Skeletal muscle satellite cell (primary cell): ENCODE results near the gene SIK3.
A peak's percentile ranks its signal among the peaks of the same experiment; 100 is the strongest.

Experiments used
- H3K27me3 ChIP-seq: 2 replicates; pipeline ENCODE4 v1.7.0; 2013; ENCODE audit warnings: low read length; ENCODE audit not compliant: control insufficient read depth, insufficient read depth
- H3K36me3 ChIP-seq: 2 replicates; pipeline ENCODE4 v1.7.0; 2013; ENCODE audit warnings: mild to moderate bottlenecking, control low read depth, low read length; ENCODE audit not compliant: insufficient read depth
- H3K4me1 ChIP-seq: 2 replicates; pipeline ENCODE4 v1.7.0; 2013; ENCODE audit warnings: low read length; ENCODE audit not compliant: control insufficient read depth, insufficient read depth
- H3K4me2 ChIP-seq: 2 replicates; pipeline ENCODE4 v1.7.0; 2013; ENCODE audit warnings: mild to moderate bottlenecking, low read length
- H3K4me3 ChIP-seq: 2 replicates; pipeline ENCODE4 v1.7.0; 2013; ENCODE audit warnings: low read length
- H3K9ac ChIP-seq: 2 replicates; pipeline ENCODE4 v1.7.0; 2013; ENCODE audit warnings: mild to moderate bottlenecking, low read depth, low read length, moderate library complexity
- H3K9me3 ChIP-seq: replicated peaks from 2 replicates; pipeline ENCODE4 v1.7.0; 2013; ENCODE audit warnings: mild to moderate bottlenecking, control low read depth, low read length

Gene SIK3

GRCh38 chr11:116951762-116952161, 146.5 kb downstream of the SIK3 start:
- peaks cover under 1% of the 10 kb centered on the region for H3K4me1 ChIP-seq
- H3K27me3 ChIP-seq = no peaks in the 10 kb centered on the region
- peaks cover 19% of the 10 kb centered on the region for H3K36me3 ChIP-seq
- H3K4me2 ChIP-seq = no peak overlapping the region
- no peak overlapping the region for H3K9ac ChIP-seq
- no peak overlapping the region for H3K4me3 ChIP-seq
- no peaks in the 10 kb centered on the region for H3K9me3 ChIP-seq

DNA sequence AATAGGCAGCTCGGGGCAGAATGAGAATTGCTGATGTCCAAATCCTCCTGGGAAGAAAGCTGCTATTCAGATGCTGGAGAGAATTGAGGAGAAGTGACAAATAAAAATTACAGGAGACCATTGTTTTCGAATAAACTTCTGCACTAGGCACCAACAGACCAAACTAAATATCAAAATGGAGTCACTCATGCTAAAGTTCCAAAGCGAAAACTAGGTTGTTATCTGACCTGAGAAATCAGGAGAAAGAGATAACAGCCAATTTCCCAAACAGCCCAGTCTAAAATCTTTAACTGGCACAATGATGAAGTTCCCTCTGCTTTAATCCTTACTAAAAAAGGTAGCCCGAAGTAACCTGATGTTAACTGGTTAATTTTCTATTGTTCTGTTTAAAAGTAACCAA, 148.0 kb downstream of the SIK3 start:
- no peak overlapping the region for H3K9ac ChIP-seq
- H3K4me1 ChIP-seq = peaks cover 11% of the 10 kb centered on the region
- H3K27me3 ChIP-seq = no peaks in the 10 kb centered on the region
- H3K4me2 ChIP-seq = no peak overlapping the region
- no peaks in the 10 kb centered on the region for H3K9me3 ChIP-seq
- H3K4me3 ChIP-seq = no peak overlapping the region
- peaks cover 13% of the 10 kb centered on the region for H3K36me3 ChIP-seq

DNA sequence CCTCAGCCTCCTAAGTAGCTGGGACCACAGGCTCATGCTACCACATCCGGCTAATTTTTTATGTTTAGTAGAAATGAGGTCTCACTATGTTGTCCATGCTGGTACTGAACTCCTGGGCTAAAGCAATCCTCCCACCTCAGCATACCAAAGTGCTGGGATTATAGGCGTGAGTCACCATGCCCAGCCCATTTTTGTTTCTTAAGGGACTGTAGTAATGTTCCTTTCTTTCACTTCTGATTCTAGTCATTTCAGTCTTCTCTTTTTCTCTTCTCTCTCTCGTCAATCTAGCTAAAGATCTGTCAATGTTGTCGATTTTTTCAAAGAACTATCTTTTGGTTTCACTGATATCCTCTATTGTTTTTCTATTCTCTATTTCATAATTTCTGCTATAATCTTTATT, 149.8 kb downstream of the SIK3 start:
- H3K9ac ChIP-seq = no peak overlapping the region
- H3K36me3 ChIP-seq = peaks cover 8% of the 10 kb centered on the region
- H3K27me3 ChIP-seq = no peaks in the 10 kb centered on the region
- H3K9me3 ChIP-seq = no peaks in the 10 kb centered on the region
- H3K4me1 ChIP-seq = peaks cover 11% of the 10 kb centered on the region
- H3K4me3 ChIP-seq = no peak overlapping the region
- no peak overlapping the region for H3K4me2 ChIP-seq

GRCh38 chr11:116946414-116946813, 151.8 kb downstream of the SIK3 start:
- H3K9me3 ChIP-seq = no peaks in the 10 kb centered on the region
- no peak overlapping the region for H3K9ac ChIP-seq
- peaks cover 11% of the 10 kb centered on the region for H3K4me1 ChIP-seq
- H3K4me2 ChIP-seq = peak overlapping the region; percentile 38
- no peak overlapping the region for H3K4me3 ChIP-seq
- H3K27me3 ChIP-seq = no peaks in the 10 kb centered on the region
- H3K36me3 ChIP-seq = peaks cover 7% of the 10 kb centered on the region

DNA sequence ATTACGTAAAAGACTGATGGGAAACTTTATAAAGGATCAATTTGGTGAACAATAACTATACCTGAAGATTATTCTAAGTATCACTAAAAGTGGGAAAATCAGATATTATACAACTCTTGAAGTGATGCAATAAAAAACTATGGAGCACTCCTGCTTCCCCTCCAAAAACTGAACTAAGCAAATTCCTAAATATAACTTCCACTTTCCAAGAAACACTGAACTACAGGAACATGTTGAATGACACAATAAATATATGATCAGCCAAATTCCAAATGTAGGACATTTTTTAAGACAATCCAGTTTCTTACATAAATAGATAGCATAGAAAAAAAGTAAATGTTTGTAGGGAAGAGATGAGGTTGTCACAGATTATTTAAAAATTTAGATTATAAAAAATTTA, 158.7 kb downstream of the SIK3 start:
- Histone ChIP-seq H3K36me3 (no peaks in the 10 kb centered on the region), H3K9ac (no peak overlapping the region), H3K4me2 (no peak overlapping the region), H3K27me3 (no peaks in the 10 kb centered on the region), H3K4me1 (no peaks in the 10 kb centered on the region), H3K9me3 (no peaks in the 10 kb centered on the region), H3K4me3 (no peak overlapping the region)

GRCh38 chr11:116938471-116939070, 159.7 kb downstream of the SIK3 start:
- Histone ChIP-seq H3K27me3 (no peaks in the 10 kb centered on the region), H3K9me3 (no peaks in the 10 kb centered on the region), H3K4me3 (no peak overlapping the region), H3K4me1 (no peaks in the 10 kb centered on the region), H3K9ac (no peak overlapping the region), H3K4me2 (no peak overlapping the region), H3K36me3 (no peaks in the 10 kb centered on the region)

GRCh38 chr11:116936754-116937446, 161.3 kb downstream of the SIK3 start:
- Histone ChIP-seq H3K9me3 (no peaks in the 10 kb centered on the region), H3K9ac (no peak overlapping the region), H3K27me3 (no peaks in the 10 kb centered on the region), H3K36me3 (no peaks in the 10 kb centered on the region), H3K4me1 (no peaks in the 10 kb centered on the region), H3K4me3 (no peak overlapping the region), H3K4me2 (no peak overlapping the region)

- Histone ChIP-seq H3K36me3 (no peaks in the 10 kb centered on the region), H3K4me2 (no peak overlapping the region), H3K4me1 (no peaks in the 10 kb centered on the region), H3K4me3 (no peak overlapping the region), H3K9me3 (no peaks in the 10 kb centered on the region), H3K9ac (no peak overlapping the region), H3K27me3 (no peaks in the 10 kb centered on the region)
Observed at GRCh38 chr11:116935514-116935913, 162.7 kb downstream of the SIK3 start.

DNA sequence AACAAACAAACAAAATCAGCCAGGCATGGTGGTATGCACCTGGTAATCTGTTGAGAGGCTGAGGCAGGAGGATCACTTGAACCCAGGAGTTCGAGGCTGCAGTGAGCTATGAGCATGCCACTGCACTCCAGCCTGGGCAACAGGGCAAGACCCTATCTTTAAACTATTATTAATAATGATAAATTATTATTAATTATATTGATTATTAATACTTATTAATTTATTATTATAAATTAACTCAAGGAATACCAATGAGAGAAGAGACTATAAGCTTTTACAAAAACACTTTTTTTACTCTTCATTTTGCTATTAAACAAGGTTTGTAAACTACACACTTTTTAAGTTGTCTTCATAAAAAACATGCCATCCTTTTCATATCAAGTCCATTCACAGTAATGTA, 163.1 kb downstream of the SIK3 start:
- Histone ChIP-seq H3K4me3 (no peak overlapping the region), H3K4me2 (no peak overlapping the region), H3K4me1 (no peaks in the 10 kb centered on the region), H3K9ac (no peak overlapping the region), H3K27me3 (no peaks in the 10 kb centered on the region), H3K9me3 (no peaks in the 10 kb centered on the region), H3K36me3 (no peaks in the 10 kb centered on the region)

GRCh38 chr11:116933961-116934360, 164.3 kb downstream of the SIK3 start:
- H3K9me3 ChIP-seq = no peaks in the 10 kb centered on the region
- H3K4me3 ChIP-seq = no peak overlapping the region
- no peaks in the 10 kb centered on the region for H3K4me1 ChIP-seq
- H3K4me2 ChIP-seq = no peak overlapping the region
- H3K36me3 ChIP-seq = no peaks in the 10 kb centered on the region
- H3K9ac ChIP-seq = no peak overlapping the region
- H3K27me3 ChIP-seq = no peaks in the 10 kb centered on the region

GRCh38 chr11:116932181-116932580, 166.0 kb downstream of the SIK3 start:
- Histone ChIP-seq H3K27me3 (no peaks in the 10 kb centered on the region), H3K4me1 (no peaks in the 10 kb centered on the region), H3K9ac (no peak overlapping the region)

More at GRCh38 chr11:116932181-116932580, 166.0 kb downstream of the SIK3 start:
- Histone ChIP-seq H3K36me3 (no peaks in the 10 kb centered on the region), H3K9me3 (no peaks in the 10 kb centered on the region), H3K4me2 (no peak overlapping the region), H3K4me3 (no peak overlapping the region)
